GM18511 (cell line): ENCODE data around the gene CROT.

Experiments used
- ATAC-seq: cut with Tn5 transposase; IDR thresholded peaks from one replicate; pipeline ENCODE4 v1.9.1; 2021; ENCODE audit warnings: mild to moderate bottlenecking, moderate library complexity; ENCODE audit not compliant: unreplicated experiment

Gene CROT

GRCh38 chr7:87413951-87414793 lies 68.7 kb downstream of the CROT start:
- no peak for ATAC-seq

- no peak for ATAC-seq
Observed at GRCh38 chr7:87414794-87415188, 69.3 kb downstream of the CROT start.

GRCh38 chr7:87416682-87417587 lies 71.5 kb downstream of the CROT start:
- peak; percentile 90 for ATAC-seq

GRCh38 chr7:87420173-87420572 lies 74.7 kb downstream of the CROT start:
- no peak for ATAC-seq

GRCh38 chr7:87424075-87424474 lies 78.6 kb downstream of the CROT start:
- no peak for ATAC-seq

- peak; percentile 82 for ATAC-seq
Observed at GRCh38 chr7:87426160-87426559, 80.7 kb downstream of the CROT start.

- no peak for ATAC-seq
Observed at GRCh38 chr7:87427288-87427687, 81.8 kb downstream of the CROT start.

GRCh38 chr7:87432536-87432935 lies 87.1 kb downstream of the CROT start:
- ATAC-seq = no peak

GRCh38 chr7:87435546-87435945 lies 90.1 kb downstream of the CROT start:
- ATAC-seq = no peak

GRCh38 chr7:87445897-87446296 lies 100.4 kb downstream of the CROT start:
- peak; percentile 98 for ATAC-seq

- ATAC-seq = no peak
Observed at GRCh38 chr7:87447116-87447635, 101.7 kb downstream of the CROT start.

- ATAC-seq = no peak
Observed at GRCh38 chr7:87448388-87448787, 102.9 kb downstream of the CROT start.
